ENCODE results near the gene SPNS2.

SPNS2 gene

DNA sequence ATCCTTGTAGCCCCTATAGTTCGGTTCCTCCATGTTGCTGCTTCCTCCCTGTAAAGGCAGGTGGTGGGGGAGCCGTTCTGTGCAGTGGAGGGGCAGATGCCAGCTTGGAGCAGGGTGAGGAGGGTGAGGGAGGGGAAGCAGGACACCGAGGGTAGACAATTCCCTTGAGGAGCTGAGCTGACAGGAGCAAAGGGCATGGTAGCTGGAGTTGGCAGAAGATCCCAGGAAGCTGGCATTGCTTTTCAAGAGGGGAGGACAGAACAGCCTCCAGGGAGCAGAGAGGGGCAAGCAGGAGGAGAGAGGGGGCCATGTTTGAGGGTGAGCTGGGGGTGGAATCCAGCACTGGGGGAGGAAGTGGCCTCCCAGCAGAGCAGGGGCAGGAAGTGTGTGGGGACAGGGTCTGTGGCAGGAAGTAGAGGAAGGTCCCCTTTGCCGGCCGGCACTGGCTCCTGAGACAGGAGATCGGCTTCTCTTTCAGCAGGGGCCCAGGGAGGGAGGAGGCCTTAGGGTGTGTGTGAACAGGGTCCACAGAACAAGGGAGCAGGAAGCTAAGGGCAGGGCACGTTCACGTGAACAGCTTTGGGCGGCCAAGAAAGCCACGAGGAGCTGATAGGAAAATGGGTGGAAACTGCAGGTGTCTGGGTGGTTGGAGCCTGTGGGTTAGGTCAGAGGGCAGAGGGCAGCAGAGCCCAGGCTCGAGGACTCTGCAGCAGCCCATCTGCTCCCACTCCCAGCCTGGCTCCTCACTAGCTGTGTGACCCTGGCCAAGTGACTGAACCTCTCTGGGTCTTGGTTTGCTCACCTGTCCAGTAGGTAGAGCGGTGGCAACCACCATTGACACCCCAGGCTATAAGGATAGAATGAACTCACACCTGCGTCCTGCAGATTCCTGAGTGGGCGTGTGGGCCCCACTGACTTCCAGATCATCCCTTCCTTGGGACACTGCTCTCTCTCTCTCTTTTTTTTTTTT, 17.5 kb upstream of the SPNS2 start:
- no peak for DNase-seq (ENCODE audit: low read depth in 3 of 3)

DNA sequence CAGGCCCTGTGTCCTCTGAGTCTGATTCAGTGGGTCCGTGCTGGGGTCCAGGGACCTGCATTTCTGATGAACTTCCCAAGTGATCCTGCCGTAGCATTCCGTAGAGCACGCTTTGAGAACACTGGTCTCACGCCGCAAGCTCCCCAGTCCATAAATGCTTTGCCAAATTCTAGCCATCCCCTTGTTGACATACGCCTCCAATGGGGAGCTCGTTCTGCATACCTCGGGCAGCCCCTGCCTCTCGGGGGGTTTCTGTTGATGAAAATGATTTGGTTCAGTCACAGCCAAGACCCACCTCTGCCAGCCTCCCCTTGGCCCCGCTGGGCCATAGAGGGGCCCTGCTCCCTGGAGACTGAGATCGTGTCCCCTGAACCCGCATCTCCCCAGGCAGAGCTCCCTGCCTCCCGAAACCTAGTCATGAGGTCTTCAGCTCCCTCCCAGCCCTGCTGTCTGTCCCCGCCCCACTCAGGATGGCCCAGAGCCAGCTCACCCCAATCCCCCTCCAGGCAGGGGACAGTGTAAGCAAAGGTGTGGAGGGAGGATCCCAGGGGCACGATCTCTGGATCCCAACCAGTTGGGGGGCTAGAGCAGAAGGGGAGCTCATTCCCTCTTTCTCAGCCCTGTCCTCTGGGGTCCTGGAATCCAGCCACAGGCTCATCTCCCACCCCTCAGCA, 16.2 kb upstream of the SPNS2 start:
- DNase-seq (ENCODE audit: low read depth in 3 of 3) = no peak

DNA sequence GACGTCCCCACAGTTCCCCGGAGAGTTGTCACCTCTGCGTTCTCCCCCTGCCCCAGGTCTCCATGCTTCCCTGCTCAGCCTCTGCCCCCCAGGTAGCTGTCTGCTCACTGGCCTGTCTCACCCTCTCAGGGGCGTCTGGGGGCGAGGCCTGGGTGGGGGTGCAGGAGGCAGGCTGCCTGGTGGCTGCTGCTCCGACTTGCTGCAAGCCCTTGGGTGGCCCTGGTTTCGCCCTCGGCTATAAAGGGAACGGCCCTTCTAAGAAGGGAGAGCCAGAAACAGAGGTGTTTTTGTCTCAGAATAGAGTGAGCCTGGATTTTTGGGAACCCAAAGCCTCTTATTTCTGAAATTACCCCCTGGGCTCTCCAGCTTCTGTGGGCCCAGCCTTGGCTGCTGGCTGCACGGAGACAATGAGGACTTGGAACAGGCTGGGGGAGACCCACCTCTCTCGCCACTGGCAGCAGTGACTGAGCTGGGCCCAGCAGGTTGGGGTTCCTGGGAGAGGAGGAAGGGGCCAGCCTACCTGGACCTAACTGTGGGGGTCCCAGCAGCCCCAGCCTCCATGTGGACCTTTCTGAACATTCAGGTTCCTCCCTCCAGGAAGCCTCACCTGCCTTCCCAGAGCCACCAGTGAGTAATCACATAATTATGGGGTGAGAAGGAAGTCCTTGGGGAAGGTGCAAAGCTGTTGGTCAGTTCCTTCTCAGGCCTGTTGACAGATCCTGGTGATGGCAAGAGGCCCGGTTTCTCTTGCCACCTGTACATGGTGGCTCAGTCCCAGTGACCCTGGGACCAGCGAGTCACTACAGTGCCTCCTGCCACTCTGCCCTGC, 15.5 kb upstream of the SPNS2 start:
- no peak for DNase-seq (ENCODE audit: low read depth in 3 of 3)

DNA sequence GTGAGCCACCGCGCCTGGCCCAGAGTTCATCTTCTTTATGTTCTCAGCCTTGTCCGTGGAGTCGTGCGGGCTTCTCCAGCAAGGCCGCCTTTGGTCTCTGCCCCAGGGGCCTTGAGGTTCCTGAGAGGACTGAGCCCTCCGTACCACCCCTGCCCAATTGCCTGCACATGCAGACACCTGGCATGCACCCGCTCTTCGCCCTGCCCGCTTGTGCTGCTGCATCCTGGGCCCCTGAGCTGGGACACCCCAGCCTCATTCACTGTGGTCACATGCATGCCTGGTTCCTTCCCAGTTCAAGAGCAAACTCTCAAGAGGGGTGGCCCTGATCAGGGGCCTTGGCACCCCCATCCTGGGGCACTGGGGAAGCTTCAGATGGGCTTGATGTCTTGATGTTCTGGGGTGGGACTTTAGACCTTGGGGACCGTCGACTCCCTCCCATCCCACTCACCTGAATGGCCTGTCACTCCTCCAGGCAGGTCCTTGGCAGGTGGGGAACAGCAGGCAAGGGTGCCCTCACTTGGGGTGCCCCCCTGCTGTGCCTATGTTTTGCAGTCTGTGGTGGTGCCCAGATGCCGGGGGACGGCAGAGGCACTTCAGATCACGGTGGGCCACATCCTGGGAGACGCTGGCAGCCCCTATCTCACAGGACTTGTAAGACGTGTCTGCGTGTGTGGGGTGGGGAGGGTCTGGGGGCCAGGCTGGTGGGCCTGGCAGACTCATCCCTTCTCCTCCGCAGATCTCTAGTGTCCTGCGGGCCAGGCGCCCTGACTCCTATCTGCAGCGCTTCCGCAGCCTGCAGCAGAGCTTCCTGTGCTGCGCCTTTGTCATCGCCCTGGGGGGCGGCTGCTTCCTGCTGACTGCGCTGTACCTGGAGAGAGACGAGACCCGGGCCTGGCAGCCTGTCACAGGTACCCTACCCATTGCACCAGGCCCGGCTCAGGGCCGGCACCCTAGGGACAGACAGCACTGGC, 12.7 kb upstream of the SPNS2 start:
- peak in 1 of 3 donors; percentile 44 for DNase-seq (ENCODE audit: low read depth in 3 of 3)

DNA sequence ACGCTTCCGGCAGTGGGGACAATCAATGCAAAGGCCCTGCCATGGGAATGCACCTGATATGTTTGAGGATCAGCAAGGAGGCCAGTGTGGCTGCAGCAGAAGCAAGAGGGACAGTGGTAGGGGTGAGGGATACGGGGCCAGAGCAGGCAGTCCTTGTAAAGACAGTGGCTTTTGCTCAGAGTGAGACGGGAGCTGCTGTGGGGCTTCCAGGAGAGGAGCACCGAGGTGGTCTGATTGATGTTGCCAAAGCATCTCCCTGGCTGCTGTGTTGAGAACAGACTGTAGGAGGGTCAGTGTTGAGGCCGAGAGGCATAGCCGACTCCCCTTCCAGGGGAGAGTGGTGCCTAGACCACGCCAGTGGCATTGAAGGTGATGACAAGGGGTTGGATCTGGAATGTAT, 11.4 kb upstream of the SPNS2 start:
- no peak for DNase-seq (ENCODE audit: low read depth in 3 of 3)

DNA sequence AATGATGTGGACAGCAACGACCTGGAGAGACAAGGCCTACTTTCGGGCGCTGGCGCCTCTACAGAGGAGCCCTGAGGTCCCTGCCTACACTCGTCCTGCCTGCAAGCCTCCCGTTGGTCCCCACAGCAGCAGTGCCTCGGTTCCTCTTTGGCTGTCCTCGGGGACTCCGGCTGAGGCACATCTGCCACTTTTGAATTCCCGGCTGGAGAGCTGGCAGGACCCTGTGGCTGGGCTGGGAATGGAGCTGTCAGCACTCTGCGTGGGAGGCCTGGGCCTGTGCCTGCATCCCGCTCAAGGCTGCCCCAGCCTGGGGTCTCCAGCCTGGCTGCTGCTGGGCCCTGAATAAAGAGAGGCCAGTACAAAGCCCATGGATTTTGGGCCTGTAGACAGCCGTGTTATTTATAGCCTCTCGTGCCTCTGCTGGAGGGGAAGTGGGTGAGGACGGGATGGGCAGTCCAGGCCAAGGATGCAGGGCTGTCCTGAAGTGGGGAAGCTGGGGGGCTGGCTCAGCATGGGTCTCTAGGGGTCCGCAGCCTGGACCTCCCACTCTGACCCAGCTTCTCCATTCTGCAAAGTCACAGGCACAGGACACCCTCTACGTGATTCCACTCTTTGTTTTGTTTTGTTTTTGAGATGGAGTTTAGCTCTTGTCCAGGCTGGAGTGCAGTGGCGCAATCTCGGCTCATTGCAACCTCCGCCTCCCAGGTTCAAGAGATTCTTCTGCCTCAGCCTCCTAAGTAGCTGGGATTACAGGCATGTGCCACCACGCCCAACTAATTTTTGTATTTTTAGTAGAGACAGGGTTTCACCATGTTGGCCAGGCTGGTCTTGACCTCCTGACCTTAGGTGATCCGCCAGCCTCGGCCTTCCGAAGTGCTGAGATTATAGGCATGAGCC, 10.6 kb upstream of the SPNS2 start:
- no peak for DNase-seq (ENCODE audit: low read depth in 3 of 3)

DNA sequence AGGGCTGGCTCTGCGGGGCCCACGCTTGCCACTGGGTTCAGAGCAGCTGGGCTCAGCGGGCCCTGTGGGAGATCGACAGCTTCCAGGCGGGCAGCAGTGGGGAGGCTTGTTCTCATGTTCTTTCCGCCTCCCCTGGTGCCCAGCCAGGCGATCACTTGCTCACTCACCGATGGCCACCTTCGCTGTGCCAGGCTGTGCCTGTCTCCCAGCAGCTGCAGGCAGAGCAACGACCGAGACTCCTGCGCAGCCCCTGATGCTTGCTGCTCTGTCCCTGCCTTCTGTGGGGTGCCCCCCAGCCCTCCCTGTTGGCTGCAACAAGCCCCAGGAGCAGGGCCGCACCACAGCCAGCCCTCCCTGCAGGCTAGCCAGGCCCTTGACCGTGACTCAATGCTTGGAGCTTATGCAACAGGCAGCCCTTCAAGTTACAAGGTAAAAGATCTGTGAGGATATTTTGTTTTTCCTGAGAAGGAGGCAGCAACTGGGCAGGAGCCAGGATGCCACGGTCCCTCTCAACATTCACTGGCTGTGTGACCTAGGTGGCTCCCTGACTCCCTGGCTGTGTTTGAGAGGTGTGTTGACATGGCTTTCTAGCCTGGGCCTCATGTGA, 9.6 kb upstream of the SPNS2 start:
- no peak for DNase-seq (ENCODE audit: low read depth in 3 of 3)

DNA sequence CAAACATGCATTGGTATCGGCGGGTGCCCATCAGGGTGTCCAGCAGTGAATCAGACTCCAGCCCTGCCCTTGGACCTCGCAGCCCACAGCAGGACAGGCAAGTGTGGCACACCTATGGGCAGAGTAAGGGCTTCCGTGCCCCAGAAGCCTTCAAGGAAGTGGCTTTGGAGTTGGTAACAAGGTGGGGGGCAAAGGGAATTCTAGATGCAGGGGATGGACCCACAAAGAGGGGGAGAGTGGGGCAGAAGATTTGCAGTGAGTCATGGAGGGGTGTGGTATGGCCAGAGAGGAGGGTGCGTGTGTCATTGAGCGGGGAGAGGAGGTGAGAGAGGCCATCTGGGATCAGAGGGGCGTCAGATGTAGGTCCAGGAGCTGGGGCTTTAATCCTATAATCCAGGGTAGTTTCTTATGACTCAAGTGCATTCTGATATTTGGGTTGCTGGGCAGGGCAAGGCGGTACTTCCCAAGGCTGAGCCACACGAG, 8.5 kb upstream of the SPNS2 start:
- no peak for DNase-seq (ENCODE audit: low read depth in 3 of 3)

DNA sequence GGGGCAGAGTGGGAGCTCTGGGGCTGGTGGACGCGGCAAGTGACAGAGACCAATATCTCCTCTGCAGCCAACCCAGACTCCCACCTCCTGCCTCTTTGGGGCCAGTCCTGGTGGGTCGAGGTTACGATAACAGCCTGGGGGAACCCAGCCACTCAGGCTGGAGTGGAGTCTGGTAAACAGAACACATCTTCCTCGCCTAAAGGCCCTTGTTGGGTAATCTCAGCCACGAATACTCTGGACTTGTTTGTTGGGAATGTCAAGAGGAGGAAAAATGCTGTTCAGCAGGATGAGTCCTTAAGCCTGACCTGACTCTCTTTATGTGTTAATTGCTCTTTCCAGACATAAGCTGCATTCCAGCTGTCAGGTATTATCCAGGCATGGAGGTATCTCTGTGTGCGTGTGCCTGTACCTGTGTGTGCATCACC, 8.0 kb upstream of the SPNS2 start:
- DNase-seq (ENCODE audit: low read depth in 3 of 3) = no peak

DNA sequence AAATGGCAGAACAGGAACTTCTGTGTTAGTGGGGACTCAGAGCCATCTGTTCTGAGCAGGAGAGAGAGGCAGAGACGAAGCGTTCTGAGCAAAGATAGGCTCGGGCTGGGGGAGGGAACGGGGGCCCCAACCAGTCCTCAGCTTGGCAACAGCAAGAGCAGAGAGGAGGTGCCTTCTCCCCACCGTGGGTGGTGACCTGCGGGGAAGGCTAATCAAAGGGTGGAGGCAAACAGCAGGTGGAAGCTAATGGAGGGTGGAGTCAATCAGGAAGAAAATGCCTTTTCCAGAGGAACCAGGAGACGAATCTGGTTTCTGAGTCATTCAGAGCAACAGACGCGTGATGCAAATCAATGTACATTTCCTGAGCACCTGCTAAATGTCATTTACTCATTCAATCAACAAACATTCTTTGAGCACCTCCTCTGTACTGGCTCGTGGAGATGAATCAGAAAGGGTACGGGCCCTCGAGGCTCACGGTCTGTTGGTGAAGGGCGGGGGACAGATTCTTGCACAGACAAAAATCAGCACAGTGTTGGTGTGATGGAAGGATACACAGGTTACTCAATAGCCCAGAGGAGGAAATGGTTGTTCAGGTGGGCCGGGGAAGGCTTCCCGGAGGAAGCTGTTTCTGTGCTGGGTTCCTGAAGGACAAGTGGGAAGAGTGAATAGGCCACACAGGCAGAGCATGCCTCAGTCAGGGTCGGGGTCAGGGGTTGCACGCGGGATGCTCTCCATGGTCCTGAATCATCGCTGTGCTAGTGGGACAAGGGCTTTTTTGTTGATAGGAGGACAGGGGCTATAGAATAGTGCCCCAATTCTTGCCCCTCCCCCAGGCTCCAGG, 5.7 kb upstream of the SPNS2 start:
- DNase-seq (ENCODE audit: low read depth in 3 of 3) = no peak

DNA sequence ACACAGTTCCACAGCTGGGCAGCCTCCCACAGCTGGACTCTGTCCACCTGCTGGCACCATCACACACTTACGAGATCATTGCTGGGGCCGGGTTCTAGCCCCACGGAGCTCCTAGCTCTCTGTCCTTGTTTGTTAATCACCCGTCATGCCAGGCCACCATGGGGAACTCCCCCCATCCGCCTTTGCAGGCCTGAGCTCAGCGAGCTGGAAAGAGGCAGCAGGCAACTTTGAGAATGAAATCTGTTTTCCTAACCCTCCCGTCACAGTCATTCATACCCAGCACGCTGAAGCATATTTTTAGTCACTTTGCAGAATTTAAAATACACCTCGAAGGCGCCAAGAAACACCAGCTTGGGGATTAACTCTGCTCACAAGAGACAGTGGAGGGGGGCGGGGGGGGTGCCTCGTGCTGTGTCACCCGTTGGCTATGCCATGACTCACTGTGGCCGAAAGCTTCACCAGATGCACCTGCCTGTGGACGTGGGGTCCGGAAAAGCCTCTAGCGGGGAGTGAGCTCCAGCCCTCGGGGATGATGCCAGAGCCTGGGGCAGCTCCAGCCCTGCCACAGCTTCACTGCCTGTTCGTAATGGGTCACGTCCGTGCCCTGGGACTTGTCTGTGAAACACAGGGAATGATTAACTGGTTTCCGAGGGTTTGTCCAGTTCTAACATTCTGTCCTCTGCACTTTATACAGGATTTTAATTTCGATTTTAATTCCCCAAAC, 1.4 kb upstream of the SPNS2 start:
- no peak for DNase-seq (ENCODE audit: low read depth in 3 of 3)

DNA sequence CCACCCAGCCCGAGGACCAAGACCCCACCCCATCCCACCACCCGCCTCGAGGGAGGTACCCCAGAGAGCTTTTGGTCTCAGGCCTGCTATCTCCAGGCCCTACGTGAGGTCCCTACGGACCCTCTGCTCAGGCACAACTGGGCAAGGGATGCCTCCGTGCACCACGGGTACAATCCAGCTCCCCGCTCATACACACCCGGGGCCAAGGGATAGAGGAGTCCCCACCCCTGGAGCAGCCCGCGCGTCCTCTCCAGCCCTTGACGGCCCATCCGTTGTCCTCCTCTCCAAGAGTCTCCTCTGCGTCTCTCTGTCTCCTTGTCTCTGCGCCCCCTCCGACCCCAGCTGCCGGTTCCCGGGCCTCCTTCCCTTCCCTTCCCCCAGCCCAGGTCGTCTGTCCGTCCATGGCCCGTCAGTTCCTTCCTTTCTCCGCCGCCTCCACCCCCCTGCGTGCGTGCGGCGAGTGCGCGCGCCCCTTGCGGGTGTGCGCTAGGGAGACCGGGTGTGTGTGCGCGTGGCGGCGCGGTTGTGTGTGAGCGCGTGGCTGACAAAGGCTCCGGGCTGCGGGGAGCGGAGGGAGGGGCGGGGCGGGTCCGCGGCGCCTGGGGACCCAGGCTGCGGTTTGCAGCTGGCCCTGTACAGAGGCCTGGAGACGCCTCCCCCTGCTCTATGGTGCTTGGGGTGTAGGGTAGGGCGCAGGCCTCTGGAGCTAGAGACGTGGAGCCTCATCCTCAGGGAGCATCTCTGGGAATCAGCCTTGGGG, 930 bp downstream of the SPNS2 start:
- DNase-seq (ENCODE audit: low read depth in 3 of 3) = no peak

DNA sequence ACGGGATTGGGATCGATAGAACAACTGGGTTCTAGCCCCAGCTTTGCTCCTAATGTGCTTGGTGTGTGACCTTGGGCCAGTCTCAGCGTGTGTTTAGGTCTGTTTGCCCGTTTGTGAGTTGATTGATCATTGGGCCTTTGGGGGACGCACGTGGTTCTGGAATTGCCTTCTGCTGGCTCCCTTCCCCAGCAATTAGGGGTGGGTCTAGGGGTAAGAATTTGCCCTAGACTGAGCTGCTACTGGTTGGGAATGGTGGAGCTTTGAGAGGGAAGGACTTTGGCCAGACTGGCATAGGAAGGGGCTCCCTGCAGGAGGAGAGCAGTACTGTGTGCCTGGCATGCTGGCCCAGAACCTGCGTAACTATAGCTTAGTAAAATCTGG, 1.5 kb downstream of the SPNS2 start:
- DNase-seq (ENCODE audit: low read depth in 3 of 3) = no peak

DNA sequence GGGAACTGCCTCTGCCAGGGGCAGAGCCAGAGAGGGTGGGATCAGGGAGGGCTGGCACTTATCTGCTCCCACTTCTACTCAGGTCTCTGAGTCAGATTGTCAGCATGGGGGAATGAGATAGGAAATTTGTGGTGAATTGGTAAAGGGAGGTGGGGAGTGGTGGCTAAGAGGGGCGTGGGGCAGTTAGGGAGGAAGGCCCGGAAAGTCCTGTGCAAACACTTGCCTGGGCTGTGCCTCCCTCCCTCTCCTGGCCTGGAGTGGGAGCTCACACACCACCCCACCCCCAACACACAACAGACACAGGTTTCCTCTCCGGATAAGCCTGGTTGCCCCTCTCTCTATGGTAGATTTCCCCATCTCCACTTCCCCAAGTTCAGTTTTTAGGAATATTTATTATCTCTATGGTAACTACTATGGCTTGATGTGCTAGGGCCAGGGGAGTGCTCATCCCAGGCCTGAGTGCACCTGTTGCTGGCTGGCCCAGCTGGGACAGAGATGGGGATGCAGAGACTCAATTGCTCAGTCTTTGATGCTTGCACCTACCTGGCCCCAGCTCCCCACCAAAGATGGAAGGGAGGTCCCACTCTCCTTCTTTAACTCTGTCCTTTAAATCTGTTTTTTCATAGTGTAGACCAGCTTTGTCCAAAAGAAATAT, 2.7 kb downstream of the SPNS2 start:
- no peak for DNase-seq (ENCODE audit: low read depth in 3 of 3)

DNA sequence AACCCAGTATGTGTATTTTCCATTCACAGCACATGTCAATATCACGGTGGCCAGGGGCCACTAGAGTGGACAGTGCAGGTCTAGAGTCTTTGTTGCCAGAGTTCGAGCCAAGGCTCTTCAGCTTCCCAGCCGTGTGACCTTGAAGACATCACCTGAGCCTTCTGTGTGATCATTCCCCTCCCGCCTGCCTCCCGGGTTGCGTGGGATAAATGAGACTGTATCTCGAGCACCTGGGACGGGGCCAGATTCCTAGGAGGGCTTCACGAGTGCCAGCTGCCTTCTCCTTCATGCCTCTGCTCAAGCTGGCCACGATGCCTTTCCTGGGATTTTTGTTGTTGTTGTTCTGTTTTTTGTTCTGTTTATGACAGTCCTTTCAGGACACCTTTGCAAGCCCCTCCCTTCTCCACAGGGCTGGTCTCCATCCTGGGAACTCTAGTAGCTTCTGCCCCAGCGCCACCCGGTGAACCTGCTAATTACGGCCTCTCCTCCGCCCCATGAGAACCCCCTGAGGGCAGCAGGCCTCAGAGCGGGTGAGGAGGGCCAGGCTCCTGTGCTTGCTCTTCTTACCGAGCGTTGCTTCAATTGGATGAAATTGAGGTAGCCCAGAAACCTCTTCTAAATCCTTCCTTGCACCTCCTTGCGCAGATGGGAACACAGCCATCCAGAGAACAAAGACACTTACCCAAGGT, 3.9 kb downstream of the SPNS2 start:
- no peak for DNase-seq (ENCODE audit: low read depth in 3 of 3)
